Activated CD4-positive, alpha-beta T cell treated with anti-CD3 and anti-CD28 coated beads, Interleukin-2, amount 50 U/mL, for 16 hours (primary cell): ENCODE results near the gene USP5.
A peak's percentile ranks its signal among the peaks of the same experiment; 100 is the strongest.
"Not testable (repeated sequence)": the region's sequence is repeated elsewhere in the genome, so short reads cannot be mapped to it uniquely, and the experiment has no call there.

Experiments
- DNase-seq: peaks from one replicate; pipeline ENCODE4 v3.0.0-alpha.2; 2020

USP5 gene

DNA sequence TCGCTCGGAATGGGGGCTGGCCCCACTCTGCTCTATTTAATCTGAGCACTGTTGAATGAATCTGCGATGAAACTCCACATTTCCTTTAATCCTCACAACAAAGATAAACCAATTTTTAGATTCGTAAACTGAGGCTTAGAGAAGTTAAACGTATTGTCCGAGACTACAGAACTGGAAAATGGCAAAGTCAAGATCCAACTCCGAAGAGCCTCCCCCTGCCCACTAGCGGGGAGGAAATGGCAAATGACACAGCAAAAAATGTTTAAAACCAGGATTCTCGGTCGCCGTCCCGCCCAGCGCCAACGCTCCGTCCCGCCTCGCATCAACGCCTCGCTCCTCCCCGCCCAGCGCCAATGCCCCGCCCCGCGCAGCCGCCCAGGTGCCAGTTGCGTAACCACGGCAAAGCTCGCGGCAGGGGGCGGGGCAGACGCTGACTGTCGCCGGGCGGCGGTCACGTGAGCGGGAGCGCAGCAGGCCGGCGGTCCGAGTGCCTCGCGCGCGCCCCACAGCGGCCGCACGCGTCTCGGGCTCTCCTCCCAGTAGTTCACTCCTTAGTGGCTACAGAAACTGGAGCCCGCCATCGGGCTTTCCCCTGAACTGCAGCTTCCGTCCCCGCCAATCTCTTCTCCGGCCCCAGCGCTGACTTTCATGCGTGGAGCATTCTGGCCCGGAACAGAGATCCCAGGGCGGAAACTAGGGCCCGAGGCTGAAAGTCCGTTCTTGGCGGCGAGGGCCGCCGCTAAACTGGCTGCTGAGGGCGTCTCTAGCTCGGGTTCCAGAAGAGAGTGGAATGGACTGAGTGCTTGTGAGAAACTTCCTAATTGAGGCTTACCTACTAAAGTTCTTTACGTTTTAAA lies 39.1 kb downstream of the USP5 start:
- DNase-seq = peak; percentile 99

DNA sequence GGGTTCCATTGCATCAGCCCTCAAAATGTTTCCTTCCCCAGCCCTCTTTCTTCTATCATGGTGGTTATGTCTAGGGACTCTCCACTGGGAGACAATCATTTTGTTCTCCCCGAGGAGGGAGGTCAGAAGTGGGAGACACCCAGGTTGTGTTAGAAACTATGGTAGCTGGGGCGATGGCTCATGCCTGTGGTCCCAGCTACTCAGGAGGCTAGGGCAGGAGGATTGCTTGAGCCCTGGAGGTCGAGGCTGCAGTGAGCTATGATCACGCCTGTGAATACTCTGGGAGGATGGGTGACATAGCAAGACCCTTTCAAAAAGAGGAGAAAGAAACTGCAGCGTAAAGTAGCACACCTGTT lies 39.7 kb downstream of the USP5 start:
- DNase-seq = no peak

- DNase-seq = not testable (repeated sequence)
These were observed 40.7 kb downstream of the USP5 start for GRCh38 chr12:6892683-6893082.

DNA sequence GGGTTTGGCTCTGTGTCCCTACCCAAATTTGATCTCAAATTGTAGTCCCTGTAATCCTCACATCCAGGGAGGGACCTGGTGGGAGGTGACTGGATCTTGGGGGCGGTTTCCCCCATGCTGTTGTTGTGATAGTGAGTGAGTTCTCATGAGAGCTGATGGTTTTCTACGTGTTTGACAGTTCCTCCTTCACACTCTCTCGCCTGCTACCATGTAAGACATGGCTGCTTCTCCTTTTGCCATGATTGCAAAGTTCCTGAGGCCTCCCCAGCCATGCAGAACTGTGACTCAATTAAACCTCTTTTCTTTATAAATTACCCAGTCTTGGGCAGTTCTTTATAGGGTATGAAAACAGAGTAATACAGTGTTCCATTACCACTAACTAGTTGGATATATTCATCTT lies 42.4 kb downstream of the USP5 start:
- no peak for DNase-seq

- DNase-seq = no peak
These were observed 45.0 kb downstream of the USP5 start for GRCh38 chr12:6896846-6897435.

DNA sequence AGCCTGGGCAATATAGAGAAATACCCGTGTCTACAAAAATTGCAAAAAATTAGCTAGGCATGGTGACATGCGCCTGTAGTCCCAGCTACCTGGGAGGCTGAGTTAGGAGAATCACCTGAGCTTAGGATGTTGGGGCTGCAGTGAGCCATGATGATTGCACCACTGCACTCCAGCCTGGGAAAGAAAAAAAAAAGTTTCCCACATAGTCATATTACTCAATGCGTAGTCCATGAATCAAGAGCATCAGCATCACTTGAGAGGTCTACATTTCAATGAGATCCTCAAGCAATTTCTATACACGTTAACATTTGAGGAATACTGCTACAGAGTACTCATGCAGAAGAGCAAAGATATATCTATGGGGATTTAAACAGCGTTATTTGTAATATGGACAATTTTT lies 47.5 kb downstream of the USP5 start:
- no peak for DNase-seq

GRCh38 chr12:6899837-6900519 lies 48.0 kb downstream of the USP5 start:
- DNase-seq = no peak

- no peak for DNase-seq
These were observed 50.5 kb downstream of the USP5 start for GRCh38 chr12:6902448-6902847.

GRCh38 chr12:6903722-6904121 lies 51.8 kb downstream of the USP5 start:
- DNase-seq = no peak

DNA sequence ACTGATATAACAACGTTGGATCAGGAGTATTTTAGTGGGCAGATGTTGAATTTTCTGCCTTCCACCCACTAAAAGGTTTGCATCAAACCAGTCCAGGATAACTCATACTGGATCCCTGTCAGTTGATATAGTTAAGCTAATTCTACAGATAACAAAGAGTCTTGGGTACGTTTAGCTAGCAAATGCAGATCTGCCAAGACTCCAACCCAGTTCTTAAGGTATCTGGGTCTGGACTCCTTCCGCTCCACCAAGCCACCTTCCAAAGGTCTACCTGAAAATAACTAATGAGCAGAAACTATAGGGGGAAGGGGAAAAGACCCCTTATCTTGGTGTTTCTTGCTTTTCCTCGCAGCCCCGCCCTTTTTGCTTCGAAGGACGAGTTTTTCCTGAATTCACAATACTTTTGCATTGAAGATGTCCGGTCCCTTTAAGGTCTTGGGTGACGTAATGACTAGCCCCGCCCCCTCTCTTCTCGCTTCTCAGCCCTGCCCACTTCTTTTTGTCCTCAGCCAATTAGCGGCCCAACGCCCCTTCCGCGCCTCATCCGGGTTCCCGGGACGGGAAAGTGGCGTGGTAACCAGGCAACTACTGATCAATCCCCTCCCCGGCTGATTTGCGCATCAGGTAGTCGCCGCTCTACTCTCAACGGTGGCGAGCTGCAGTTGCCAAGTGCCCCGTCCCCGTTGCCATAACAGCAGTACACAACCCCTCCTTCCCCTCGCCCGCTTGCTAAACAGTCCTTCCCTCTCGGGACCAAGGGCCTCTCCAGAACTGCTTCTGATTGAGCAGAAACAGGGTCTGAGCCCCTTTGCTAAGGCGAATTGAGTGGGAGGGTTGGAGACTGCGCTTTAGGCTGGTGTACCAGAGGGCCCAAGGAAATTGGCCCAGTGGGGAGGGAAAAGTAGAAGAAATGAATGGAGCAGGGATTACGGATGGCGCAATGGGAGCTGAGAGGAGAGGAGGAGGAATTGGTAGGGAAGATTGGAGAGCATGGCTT lies 52.6 kb downstream of the USP5 start, which contains the start of gene LRRC23:
Gene LRRC23, plus strand, starts transcription at position 543 of the 997 bp plus-strand sequence. CDS start 812 bp downstream, outside the sequence.
- peak; percentile 98 for DNase-seq

- no peak for DNase-seq
These were observed 53.6 kb downstream of the USP5 start for GRCh38 chr12:6905414-6906040.

DNA sequence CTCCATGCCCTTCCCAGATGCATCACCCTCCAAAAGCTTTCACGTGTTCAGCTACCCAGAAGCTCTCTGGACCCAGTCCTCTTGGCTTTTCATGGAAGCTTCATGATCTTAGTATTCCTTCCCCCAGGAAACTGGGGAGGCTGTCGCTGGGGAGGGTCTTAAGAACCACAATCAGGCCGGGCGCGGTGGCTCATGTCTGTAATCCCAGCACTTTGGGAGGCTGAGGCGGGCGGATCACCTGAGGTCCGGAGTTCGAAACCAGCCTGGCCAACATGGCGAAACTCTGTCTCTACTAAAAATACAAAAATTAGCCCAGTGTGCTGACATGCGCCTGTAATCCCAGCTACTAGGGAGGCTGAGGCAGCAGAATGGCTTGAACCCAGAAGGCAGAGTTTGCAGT lies 56.2 kb downstream of the USP5 start:
- not testable (repeated sequence) for DNase-seq

DNA sequence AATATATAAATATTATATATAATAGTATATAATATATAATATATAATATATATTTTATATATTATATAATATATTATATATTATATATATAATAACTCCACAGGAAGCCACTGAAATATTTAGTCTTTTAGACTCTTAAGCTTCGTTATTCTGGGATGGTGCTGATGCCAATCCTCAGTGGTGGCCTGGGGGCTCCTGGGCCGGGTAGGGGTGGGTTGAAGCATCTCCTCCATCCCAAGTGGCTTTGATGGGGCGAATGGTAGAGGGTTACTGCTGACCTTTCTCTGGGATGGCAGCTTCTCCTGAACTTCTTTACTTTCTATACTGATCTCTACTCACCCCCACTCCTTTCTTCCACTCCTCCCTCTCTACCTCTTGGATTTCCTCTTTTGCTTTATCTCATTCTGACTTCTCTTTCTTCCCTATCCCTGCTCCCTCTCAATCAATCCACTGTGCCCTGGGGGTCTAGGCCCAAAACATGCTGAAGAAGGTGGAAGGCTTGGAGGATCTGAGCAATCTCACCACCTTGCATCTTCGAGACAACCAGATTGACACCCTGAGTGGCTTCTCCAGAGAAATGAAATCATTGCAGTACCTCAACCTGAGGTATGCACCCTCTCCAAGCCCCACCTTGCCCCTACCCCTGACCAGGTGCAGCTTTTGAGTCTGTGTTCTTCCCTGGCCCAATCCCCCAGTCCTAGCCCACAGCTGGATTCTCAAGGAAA lies 57.6 kb downstream of the USP5 start:
- no peak for DNase-seq

DNA sequence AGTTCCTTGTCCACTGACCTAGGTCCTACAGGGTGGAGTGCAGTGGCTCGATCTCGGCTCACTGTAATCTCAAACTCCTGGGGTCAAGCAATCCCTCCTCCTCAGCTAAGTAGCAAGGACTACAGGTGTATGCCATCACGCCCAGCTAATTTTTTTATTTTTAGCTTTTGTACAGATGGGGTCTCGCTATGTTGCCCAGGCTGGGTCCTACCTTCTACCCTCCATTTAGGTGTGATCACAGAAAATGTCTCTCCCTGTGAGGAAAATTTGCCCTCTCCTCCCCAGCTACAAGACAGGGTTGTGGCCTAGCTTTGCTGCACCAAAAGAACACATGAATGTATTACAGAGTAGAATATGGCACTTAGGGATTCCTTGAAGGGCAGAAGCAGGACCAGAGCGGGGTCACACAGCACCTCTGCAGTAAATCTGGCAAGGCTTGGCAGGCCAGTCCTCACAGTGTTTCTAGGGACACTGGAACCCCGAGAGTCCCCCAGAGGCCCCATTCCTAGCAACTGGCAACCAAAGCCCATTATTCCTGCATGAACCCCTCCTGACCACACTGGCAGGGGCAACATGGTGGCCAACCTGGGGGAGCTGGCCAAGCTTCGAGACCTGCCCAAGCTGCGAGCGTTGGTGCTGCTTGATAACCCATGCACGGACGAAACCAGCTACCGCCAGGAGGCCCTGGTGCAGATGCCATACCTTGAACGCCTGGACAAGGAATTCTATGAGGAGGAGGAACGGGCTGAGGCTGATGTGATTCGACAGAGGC lies 60.4 kb downstream of the USP5 start:
- DNase-seq = no peak

DNA sequence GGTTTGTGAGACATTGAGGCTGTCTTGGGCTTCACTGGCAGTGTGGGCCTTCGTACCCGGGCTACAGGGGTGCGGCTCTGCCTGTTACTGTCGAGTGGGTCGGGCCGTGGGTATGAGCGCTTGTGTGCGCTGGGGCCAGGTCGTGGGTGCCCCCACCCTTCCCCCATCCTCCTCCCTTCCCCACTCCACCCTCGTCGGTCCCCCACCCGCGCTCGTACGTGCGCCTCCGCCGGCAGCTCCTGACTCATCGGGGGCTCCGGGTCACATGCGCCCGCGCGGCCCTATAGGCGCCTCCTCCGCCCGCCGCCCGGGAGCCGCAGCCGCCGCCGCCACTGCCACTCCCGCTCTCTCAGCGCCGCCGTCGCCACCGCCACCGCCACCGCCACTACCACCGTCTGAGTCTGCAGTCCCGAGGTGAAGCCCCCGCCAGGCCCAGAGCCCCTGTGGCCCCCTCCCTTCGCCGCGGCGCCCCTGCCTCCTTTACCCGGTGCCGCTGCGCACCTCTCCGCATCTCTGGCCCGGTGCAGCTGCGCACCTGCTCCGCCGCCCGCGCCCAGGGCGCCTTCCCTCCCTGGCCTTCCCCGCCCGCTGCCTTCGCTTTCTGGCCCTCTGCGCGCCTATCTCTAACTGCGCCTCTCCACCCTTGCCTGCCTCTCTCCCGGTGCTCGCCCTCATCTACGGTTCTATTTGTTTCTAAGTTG lies 62.4 kb downstream of the USP5 start, which contains the start of gene ENO2:
Gene ENO2, plus strand, starts transcription at position 335 of the 701 bp plus-strand sequence. CDS start 1,253 bp downstream, outside the sequence.
- DNase-seq = peak; percentile 78

DNA sequence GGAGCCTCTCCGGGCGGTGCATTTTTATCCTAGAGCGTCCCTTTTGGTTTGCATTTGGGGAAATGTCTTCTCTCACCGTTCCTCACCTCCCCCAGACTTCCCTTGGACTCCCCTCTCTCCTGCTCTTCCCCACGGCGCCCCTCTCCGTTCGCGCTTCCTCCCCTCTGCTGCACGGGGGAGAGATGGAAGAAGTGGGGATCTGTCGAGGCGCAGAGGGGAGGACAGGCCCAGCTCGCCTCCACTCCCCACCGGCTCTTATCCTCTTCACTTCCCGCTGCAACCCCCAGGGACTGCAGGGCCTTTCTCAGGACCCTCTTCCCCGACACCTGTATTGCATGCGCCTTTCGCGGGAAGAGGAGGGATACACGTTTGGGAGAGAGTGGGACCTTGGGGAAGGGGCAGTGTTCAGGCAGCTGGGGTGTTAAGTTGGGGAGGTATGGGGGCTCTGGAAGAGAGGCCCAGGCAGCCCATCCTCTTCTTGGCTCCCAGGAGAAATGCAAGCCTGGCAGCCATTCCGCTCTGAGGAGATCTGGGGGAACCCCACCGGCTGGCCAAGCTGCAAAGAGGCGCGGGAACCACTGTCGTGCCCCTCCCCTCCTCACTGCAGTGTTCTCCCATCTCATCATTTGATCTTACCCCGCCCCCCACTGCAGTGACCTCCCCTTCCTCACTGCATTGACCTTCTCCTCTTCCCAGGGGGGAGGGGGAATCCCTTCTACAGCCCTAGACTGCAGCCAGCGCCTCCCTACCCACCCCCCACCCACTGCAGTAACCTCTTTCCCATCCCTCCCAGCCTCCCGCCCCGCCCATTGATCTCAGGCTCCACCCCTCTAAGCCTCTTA lies 63.2 kb downstream of the USP5 start:
- no peak for DNase-seq

DNA sequence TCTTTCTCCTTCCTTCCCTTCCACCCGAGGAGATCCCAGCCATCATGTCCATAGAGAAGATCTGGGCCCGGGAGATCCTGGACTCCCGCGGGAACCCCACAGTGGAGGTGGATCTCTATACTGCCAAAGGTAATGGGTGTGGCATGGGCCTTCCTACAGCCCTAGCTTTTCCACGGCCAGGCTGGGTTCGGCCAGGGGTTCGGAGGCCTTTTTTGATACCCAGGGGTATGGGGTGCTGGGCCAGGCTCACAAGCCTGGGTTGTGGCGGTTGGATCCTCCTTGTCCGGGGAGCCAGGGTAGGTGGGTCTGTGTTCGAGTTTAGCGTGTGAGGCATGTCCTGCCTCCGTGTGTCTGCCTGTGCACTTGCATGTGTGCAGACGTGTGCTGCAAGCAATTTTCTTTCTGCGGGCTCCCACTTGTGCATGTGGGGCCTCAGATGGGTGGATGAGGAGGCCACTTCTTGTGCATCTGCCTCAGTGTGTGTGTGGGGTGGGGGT lies 63.9 kb downstream of the USP5 start:
- DNase-seq = no peak
